H9 (cell line): ENCODE measurements around the gene TUBGCP6. TPM values are rescaled to one million over a fixed set of nuclear protein-coding genes. Genes with fewer than 3 reads are reported as not detected.

Experiments used
- DNase-seq: peaks from one replicate; pipeline ENCODE4 v3.0.0-alpha.2; 2017
- H2AFZ ChIP-seq: one replicate; pipeline ENCODE4 v1.6.1; 2013; ENCODE audit warnings: mild to moderate bottlenecking, low read length, control low read depth, moderate library complexity
- H2AK5ac ChIP-seq: 2 replicates; pipeline ENCODE4 v1.6.1; 2013; ENCODE audit warnings: low read length, control low read depth, mixed read lengths; ENCODE audit not compliant: insufficient read length
- H2BK120ac ChIP-seq: one replicate; pipeline ENCODE4 v1.6.1; 2013; ENCODE audit warnings: low read depth, mild to moderate bottlenecking, low read length, control low read depth, inconsistent platforms; ENCODE audit not compliant: poor library complexity, severe bottlenecking
- H2BK12ac ChIP-seq: 2 replicates; pipeline ENCODE4 v1.6.1; 2013; ENCODE audit warnings: low read length, control low read depth, mixed read lengths, low read depth; ENCODE audit not compliant: insufficient read length
- H2BK15ac ChIP-seq: 2 replicates; pipeline ENCODE4 v1.6.1; 2013; ENCODE audit warnings: low read depth, low read length, control low read depth
- H2BK20ac ChIP-seq: one replicate; pipeline ENCODE4 v1.6.1; 2013; ENCODE audit warnings: low read depth, mild to moderate bottlenecking, low read length, control low read depth, inconsistent platforms; ENCODE audit not compliant: poor library complexity, severe bottlenecking
- H2BK5ac ChIP-seq: 2 replicates; pipeline ENCODE4 v1.6.1; 2013; ENCODE audit warnings: low read length, control low read depth, mixed read lengths; ENCODE audit not compliant: insufficient read length
- H3K14ac ChIP-seq: 2 replicates; pipeline ENCODE4 v1.6.1; 2013; ENCODE audit warnings: low read length, control low read depth; ENCODE audit not compliant: insufficient read depth
- H3K18ac ChIP-seq: 2 replicates; pipeline ENCODE4 v1.6.1; 2013; ENCODE audit warnings: low read depth, mild to moderate bottlenecking, mixed read lengths, low read length, control low read depth; ENCODE audit not compliant: insufficient read length
- H3K23ac ChIP-seq: 2 replicates; pipeline ENCODE4 v1.6.1; 2013; ENCODE audit warnings: low read length, control low read depth, mixed read lengths, low read depth; ENCODE audit not compliant: insufficient read length
- H3K23me2 ChIP-seq: 2 replicates; pipeline ENCODE4 v1.6.1; 2013; ENCODE audit warnings: low read depth, mild to moderate bottlenecking, mixed read lengths, low read length, control low read depth; ENCODE audit not compliant: insufficient read length, poor library complexity, severe bottlenecking
- H3K27ac ChIP-seq: 2 replicates; pipeline ENCODE4 v1.5.1; 2013; ENCODE audit warnings: low read length, control low read depth, mixed read lengths, low read depth; ENCODE audit not compliant: insufficient read length
- H3K27me3 ChIP-seq: 2 replicates; pipeline ENCODE4 v1.6.1; 2013; ENCODE audit warnings: low read length, control low read depth, inconsistent platforms; ENCODE audit not compliant: insufficient read depth
- H3K4ac ChIP-seq: 2 replicates; pipeline ENCODE4 v1.6.1; 2013; ENCODE audit warnings: low read depth, mild to moderate bottlenecking, control low read depth, inconsistent platforms, low read length, moderate library complexity
- H3K4me1 ChIP-seq: 2 replicates; pipeline ENCODE4 v1.6.1; 2013; ENCODE audit warnings: low read length, control low read depth, inconsistent platforms; ENCODE audit not compliant: insufficient read depth
- H3K4me2 ChIP-seq: 2 replicates; pipeline ENCODE4 v1.6.1; 2013; ENCODE audit warnings: low read length, control low read depth, mixed read lengths; ENCODE audit not compliant: insufficient read length, insufficient read depth
- H3K56ac ChIP-seq: 2 replicates; pipeline ENCODE4 v1.6.1; 2013; ENCODE audit warnings: low read depth, mild to moderate bottlenecking, mixed read lengths, low read length, control low read depth; ENCODE audit not compliant: insufficient read length
- H3K79me1 ChIP-seq: 2 replicates; pipeline ENCODE4 v1.6.1; 2013; ENCODE audit warnings: low read depth, mild to moderate bottlenecking, moderate library complexity, low read length, control low read depth, inconsistent platforms; ENCODE audit not compliant: insufficient read depth, poor library complexity, severe bottlenecking
- H3K79me2 ChIP-seq: 2 replicates; pipeline ENCODE4 v1.6.1; 2013; ENCODE audit warnings: low read length, control low read depth, inconsistent platforms; ENCODE audit not compliant: insufficient read depth
- H3K9ac ChIP-seq: 2 replicates; pipeline ENCODE4 v1.6.1; 2013; ENCODE audit warnings: low read length, control low read depth, mixed read lengths; ENCODE audit not compliant: insufficient read length; ENCODE audit errors: extremely low read depth
- H3K9me3 ChIP-seq: one replicate; pipeline ENCODE4 v1.6.1; 2013; ENCODE audit warnings: low read depth, low read length, inconsistent platforms; ENCODE audit not compliant: control insufficient read depth
- H3T11ph ChIP-seq: one replicate; pipeline ENCODE4 v1.6.1; 2013; ENCODE audit warnings: mild to moderate bottlenecking, low read length, control low read depth, inconsistent platforms
- H4K20me1 ChIP-seq: one replicate; pipeline ENCODE4 v1.6.1; 2013; ENCODE audit not compliant: control insufficient read depth, insufficient read length, insufficient read depth
- H4K5ac ChIP-seq: 2 replicates; pipeline ENCODE4 v1.6.1; 2013; ENCODE audit warnings: low read depth, mild to moderate bottlenecking, mixed read lengths, low read length, control low read depth; ENCODE audit not compliant: insufficient read length
- H4K8ac ChIP-seq: replicated peaks from 2 replicates; pipeline ENCODE4 v1.6.1; 2013; ENCODE audit warnings: low read length, control low read depth, mixed read lengths, low read depth; ENCODE audit not compliant: insufficient read length
- H4K91ac ChIP-seq: 2 replicates; pipeline ENCODE4 v1.6.1; 2013; ENCODE audit warnings: low read depth, mild to moderate bottlenecking, moderate library complexity, mixed read lengths, low read length, control low read depth; ENCODE audit not compliant: insufficient read length
- H3K27ac Mint-ChIP-seq, 3 experiments: 2 replicates in 2 of 3; 3 replicates in 1 of 3; pipeline ENCODE4 v1.8.0; 2020 to 2021; ENCODE audit warnings: mixed read lengths in 3 of 3, mild to moderate bottlenecking in 1 of 3, moderate library complexity in 1 of 3
- H3K27me3 Mint-ChIP-seq: 2 replicates; pipeline ENCODE4 v1.8.0; 2021; ENCODE audit warnings: low read depth, mild to moderate bottlenecking, moderate library complexity, mixed read lengths
- H3K36me3 Mint-ChIP-seq, 3 experiments: 2 replicates in 2 of 3; 3 replicates in 1 of 3; pipeline ENCODE4 v1.8.0; 2020 to 2021; ENCODE audit warnings: low read depth in 3 of 3, mixed read lengths in 3 of 3; ENCODE audit not compliant: insufficient read depth in 1 of 3
- H3K4me1 Mint-ChIP-seq, 2 experiments: 2 replicates each; pipeline ENCODE4 v1.8.0; 2020; ENCODE audit warnings: mixed read lengths in 2 of 2
- H3K4me3 Mint-ChIP-seq, 2 experiments: 2 replicates in 1 of 2; 3 replicates in 1 of 2; pipeline ENCODE4 v1.8.0; 2020 to 2021; ENCODE audit warnings: mild to moderate bottlenecking in 2 of 2, mixed read lengths in 2 of 2, moderate library complexity in 1 of 2
- H3K9me3 Mint-ChIP-seq, 2 experiments: 2 replicates in 1 of 2; 3 replicates in 1 of 2; pipeline ENCODE4 v1.8.0; 2020; ENCODE audit warnings: mild to moderate bottlenecking in 2 of 2, mixed read lengths in 2 of 2, moderate library complexity in 1 of 2
- WGBS: extraction: QIAGEN DNeasy Blood & Tissue Kit; methylation state at CpG from one replicate; pipeline ENCODE4 v1.1.7; 2013; ENCODE audit warnings: missing lambda C conversion rate, low lambda C conversion rate, mixed read lengths; ENCODE audit not compliant: insufficient read length; ENCODE audit errors: extremely low coverage; 5-methylcytosine and 5-hydroxymethylcytosine counted together
- total RNA-seq: library from RNA; stranded (reverse); gene quantifications from 2 replicates; pipeline ENCODE4 v1.2.1, GENCODE V29; 2021
- TF ChIP-seq, protein P1 (sequence below): fragments of 200-600 bp; sonication (generic); conservative IDR thresholded peaks from 3 replicates; pipeline ENCODE4 v1.8.0; 2021; ENCODE audit warnings: antibody characterized with exemption, mild to moderate bottlenecking

The TUBGCP6 gene
- total RNA-seq, 1 experiment from 2014 or later = 29.0 TPM

DNA sequence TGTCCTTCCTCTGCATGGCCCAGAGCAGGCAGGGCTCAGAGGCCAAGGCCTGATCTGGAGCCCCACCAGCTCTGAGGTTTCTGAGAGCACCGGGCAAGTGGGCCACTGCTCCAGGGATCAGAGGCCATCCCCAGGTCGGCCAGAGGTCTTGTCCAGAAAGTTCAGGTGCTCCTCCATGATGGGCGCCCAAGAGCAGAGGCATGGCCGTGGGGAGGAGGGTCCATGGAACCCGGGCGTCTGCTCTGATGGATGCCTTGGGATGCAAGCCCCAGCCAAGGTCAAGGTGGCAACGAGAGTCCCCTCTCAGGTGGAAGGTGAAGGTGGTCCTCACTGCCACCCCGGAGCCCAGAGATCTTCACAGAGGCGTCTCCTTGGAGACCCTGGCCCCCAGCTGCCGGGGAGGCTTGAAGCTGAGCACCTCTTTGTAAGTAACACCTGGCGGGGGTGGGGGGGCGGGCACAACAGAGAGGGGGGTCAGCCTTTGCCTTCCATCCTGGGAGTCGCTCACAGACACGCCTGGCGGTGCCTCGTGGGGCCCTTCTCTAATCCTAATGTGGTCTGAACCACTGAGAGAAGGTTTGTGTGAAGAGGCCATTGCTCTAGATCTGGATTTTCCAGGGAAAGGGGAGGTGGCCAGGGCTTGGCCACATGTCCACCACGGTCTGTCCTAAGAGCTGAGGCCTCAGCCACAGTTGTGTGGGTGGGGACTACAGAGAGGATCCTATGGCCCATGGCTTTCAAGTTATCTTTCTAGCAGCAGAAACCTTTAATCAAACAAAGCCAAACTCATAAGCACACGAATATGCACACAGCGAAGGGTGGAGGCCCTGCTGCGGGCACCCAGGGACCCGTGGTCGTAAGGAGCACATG lies 8.5 kb upstream of the TUBGCP6 start:
- Histone ChIP-seq H3K4ac (no peak overlapping the region), H3K9ac (no peak overlapping the region), H3K27me3 (no peaks in the 10 kb centered on the region), H3K14ac (no peak overlapping the region), H3K79me1 (no peaks in the 10 kb centered on the region), H2BK20ac (no peak overlapping the region), H4K5ac (no peak overlapping the region), H3K79me2 (no peaks in the 10 kb centered on the region), H3K4me2 (no peak overlapping the region), H4K8ac (no peak overlapping the region), H2AK5ac (no peak overlapping the region), H2BK15ac (no peak overlapping the region), H3K23ac (no peak overlapping the region), H4K91ac (no peak overlapping the region), H3K9me3 (no peaks in the 10 kb centered on the region), H3K56ac (no peak overlapping the region), H2AFZ (no peak overlapping the region), H3K27ac (no peak overlapping the region), H3T11ph (no peak overlapping the region), H2BK12ac (no peak overlapping the region), H3K23me2 (peaks cover 15% of the 10 kb centered on the region), H4K20me1 (no peaks in the 10 kb centered on the region), H2BK5ac (no peak overlapping the region), H3K4me1 (no peaks in the 10 kb centered on the region), H3K18ac (no peak overlapping the region), H2BK120ac (no peak overlapping the region)
- Mint-ChIP-seq H3K4me3 (no peak overlapping the region), H3K27me3 (peaks cover 2% of the 10 kb centered on the region; the same call in 1 of the 2 replicates), H3K36me3 (peaks cover 0 to 3% (median 0%) of the 10 kb centered on the region in 3 experiments; a peak in 2 of 7 replicates), H3K9me3 (no peaks in the 10 kb centered on the region; a peak in 1 of 5 replicates), H3K27ac (no peak overlapping the region), H3K4me1 (peaks cover 3 to 6% of the 10 kb centered on the region in 2 experiments)
- no CpG with 5 or more reads among the region's 22 CpGs for WGBS
- TF ChIP-seq, protein P1, sequence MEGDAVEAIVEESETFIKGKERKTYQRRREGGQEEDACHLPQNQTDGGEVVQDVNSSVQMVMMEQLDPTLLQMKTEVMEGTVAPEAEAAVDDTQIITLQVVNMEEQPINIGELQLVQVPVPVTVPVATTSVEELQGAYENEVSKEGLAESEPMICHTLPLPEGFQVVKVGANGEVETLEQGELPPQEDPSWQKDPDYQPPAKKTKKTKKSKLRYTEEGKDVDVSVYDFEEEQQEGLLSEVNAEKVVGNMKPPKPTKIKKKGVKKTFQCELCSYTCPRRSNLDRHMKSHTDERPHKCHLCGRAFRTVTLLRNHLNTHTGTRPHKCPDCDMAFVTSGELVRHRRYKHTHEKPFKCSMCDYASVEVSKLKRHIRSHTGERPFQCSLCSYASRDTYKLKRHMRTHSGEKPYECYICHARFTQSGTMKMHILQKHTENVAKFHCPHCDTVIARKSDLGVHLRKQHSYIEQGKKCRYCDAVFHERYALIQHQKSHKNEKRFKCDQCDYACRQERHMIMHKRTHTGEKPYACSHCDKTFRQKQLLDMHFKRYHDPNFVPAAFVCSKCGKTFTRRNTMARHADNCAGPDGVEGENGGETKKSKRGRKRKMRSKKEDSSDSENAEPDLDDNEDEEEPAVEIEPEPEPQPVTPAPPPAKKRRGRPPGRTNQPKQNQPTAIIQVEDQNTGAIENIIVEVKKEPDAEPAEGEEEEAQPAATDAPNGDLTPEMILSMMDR = no peak
- DNase-seq = no peak
